Fibroblast of gingiva (primary cell): ENCODE measurements around the gene CDR2L.
"Not testable (repeated sequence)": the region's sequence is repeated elsewhere in the genome, so short reads cannot be mapped to it uniquely, and the experiment has no call there.

ENCODE experiments used
- DNase-seq: peaks from one replicate; pipeline ENCODE4 v3.0.0-alpha.2; 2011; ENCODE audit warnings: low read depth

Gene CDR2L

DNA sequence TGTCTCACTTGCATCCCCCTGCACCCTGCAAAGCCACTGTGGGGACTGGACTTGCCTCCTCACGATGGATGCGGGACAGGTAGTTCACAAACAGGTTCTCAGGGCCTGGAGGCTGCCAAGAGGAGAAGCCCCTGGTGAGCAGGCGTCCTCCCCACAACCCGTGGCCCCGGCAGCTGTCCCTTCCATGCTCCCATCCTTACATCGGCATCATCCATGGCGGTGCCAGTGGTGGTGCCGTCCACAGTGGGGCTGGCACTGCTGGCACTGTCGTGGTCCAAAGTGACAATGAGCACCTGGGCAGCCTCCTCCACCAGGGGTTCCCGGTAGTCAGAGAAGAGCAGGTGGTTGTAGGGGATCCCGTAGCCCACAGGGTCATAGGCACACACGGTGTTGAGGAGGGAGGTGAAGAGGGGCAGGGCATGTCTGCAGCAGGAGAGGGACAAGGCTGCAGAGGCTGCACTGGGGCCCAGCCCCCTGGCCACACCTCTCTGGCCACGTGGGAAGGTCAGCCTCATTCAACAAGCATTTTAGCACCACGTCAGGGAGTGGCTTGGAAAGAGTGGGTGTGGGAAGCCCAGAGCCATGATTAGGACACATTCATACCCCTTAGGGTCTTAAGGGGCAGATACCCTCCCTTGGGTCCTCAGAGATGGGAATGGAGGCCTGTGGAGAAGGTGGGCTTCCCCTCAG lies 27.5 kb upstream of the CDR2L start:
- no peak for DNase-seq

DNA sequence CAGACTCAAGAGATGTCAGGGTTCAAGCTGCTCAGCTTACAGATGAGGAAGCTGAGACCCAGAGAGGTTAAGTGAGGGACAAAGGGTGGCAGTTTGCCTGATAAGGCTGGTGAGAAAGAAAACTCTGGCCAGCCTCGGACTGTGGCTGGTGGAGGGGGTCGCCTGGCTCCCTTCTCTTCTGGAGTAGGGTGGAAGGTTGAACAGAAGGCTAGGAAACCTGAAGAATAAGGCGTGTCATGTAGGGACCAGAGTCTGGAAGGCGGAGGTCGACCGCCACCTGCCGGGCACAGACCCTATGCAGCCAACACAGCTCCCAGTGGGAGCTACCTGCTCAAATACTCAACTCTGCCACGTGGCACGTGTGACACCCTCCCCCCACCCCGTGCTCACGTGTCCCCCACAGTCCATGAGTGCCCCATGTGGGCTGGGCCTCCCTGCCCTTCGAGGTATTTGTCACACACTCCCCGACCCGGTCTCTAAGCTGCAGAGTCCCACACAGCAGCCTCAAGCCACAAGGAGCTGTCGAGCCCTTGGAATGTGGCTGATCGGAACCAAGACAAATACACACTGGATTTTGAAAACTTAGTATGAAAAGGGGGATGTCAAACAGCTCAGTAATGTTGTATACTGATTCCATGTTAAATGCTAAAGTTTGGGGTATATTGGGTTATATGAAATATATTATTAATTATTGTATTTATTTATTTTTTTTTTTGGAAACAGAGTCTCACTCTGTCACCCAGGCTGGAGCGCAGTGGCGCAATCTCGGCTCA lies 26.7 kb upstream of the CDR2L start:
- no peak for DNase-seq

DNA sequence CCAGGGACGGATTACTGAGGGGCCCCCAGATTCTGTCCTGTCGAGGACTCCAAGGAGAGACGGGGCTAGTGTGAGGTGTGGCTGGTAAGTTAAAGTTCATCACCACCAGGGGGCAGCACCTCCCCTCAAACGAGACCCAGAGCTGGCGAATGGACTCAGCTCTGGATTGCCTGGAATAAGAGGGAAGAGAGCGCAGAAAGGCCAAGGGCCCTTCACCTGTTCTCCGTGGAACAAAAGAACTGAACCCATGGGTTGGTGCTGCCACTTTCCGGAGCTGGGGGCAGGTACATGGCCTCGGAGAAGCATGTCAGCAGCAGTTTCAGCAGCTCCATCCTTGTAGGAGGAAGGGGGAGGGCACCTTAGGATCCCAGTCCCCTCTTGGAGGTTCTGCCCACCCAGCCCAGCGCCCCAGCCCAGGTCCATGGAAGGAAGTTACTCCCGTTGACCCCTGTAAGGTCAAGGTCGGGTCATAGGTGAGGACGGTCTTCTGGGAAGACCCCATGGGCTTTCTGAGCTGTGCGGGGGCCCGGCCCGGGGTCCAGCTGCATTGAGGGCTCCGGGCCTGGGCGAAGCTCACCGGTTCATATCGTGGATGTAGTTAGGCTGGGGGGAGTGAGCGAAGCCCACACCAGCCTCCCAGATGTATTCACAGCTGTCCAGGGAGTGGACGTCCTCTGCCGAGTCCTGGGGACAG lies 25.6 kb upstream of the CDR2L start:
- DNase-seq: peak; percentile 74

DNA sequence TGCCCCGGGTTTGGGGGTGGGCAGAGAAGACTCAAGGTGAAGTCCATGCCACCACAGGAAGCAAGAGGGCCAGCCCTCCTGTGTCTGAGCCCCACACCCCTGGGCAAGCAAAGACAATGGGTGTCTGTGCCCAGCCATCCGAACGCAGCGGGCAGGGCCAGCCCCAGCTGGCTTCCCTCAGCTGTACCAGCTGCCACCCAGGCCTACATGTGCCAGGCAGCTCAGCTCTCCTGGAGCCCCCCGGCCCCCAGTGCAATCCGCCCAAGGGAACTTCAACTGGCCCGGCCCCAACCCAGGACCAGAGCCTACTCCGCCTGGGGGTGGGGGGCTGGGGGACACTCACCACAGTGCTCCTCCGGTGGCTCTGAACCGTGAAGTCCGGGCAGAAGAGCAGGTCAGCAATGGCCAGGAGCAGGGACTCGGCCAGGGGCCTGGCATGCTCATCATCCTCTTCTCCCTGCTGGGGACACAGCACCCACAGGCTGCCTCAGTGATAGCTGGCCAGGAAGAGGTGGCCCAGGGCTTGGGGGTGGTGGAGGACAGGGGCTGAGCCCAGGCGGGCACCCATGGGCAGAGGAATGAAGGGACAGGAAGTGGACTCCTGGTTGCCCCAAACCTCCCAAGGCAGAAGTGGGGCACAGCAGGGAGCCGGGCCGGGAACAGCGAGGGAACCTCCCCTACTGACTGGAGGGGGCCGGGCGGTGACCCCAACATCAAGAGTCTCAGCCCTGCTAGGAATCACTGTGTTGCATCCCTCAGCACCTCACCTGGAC lies 24.6 kb upstream of the CDR2L start:
- DNase-seq: no peak

DNA sequence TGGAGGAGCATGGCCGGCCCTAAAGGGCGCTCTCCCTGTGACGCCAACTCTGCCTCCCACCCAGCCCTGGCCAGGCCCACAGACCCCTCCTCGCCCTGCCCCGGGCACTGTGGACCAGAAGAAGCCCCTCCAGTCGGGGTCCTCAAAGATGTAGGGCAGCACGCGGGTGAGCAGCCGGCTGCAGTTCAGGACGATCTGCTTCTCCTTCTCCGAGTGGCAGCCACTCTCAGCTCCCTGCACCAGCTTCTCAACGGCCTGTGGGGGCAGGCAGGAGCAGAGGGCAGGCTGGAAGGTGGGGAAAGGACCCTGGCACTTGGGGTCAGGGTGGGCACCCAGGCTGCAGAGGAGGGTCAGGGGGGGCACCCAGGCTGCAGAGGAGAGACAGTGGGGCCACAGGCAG lies 23.8 kb upstream of the CDR2L start:
- no peak for DNase-seq

DNA sequence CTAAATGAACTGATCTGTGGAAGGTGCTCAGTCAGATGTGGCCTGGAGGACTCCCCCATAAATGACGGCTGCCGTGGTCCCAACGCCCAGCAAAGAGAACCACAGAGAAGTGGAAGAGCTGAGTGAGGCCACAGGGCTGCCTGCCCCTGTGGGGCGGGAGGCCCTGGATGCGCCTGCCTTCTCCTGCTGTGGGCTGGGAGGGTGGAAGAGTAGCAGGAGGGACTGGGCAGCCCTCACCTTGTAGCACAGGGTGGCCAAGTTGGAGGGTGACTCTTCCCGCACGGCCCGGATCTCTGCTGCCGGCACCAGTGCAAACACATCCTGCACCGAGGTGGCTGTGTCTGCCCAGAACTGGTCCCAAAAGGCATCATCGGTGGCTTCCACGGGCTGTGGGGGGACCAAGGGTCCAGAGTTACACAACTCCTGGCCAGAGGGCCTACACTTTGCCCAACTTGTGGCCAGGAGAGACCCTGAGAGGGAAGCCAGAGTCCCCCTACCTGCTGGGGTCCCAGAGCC lies 23.1 kb upstream of the CDR2L start:
- DNase-seq: no peak

DNA sequence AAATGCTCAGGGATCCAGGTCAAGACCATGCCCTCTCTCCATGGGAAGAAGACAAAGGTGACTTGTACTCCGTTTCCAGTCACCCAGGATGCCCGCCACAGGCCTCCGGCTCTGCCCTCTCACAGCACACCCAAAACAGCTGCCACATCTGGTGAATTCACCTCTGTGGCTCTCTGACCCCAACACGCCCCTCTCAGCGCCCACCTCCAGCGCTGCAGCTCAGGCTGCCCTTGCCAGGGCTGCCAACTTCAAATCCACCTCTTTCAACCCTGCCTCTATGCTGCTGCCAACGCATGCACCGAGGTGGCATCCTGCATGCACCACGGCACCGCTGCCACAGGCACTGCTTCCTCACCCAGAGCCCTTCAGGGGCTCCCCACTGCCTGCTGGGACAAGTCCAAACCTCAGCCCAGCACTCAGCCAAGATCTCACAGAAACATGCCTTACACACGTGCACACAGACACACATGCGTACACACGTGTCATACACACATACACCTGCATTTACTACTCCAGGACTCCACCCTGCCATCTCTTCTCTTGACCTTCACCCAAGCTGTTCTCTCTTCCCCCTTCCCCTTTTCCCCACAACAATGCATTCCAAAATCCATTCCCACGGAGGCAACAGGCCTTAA lies 22.3 kb upstream of the CDR2L start:
- DNase-seq: no peak

DNA sequence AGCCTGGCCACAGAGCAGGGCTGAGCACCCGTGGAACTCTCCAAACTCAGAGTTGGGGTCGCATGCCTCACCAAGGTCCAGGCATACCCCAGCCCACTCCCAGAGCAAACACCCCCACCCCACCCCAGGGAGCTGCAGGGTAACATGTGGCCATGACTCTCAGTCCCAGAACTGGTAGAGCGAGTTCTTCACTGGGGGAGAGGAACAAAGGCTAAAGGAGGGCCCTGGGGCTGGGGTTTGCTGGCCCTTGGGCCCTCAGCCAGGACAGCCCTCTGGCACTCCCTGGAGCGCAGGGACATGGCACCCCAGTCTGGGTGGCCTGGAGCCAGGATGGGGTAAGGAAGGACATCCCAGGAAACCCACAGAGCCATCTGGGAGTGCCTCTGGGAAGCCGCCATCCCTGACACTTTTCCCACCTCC lies 19.1 kb upstream of the CDR2L start:
- no peak for DNase-seq

DNA sequence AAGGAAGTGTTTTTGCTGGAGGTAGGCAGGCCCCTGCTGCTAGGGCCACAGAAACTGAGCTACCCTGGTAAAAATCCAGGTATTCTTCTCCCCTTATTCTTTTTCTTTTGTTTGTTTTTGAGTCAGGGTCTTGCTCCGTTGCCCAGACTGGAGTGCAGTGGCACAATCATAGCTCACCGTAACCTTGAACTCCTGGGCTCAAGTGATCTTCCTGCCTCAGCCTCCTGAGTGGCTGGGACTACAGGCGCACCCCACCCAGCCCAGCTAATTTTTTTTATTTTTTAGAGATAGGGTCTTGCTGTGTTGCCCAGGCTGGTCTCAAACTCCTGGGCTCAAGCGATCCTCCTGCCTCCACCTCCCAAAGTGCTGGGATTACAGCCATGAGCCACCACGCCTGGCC lies 17.9 kb upstream of the CDR2L start:
- DNase-seq: not testable (repeated sequence)

DNA sequence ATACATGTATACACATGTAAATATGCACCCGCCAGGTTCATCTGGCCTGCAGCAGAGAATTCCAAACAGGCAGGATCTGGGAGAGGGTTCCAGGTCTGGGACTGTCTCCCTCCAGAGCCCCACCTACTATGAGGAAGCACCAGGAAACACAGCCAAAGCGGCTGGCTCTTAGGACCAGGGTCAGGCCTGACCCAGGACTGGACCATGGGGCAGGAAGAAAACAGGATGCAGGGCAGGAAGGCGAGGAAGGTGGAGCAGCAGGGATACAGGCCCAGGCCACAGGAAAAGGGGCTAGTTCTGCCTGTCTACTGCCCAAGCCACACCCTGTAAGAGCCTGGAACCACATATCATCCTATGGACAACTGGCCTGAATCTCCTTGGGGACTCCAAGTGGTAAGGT lies 17.0 kb upstream of the CDR2L start:
- DNase-seq: no peak

DNA sequence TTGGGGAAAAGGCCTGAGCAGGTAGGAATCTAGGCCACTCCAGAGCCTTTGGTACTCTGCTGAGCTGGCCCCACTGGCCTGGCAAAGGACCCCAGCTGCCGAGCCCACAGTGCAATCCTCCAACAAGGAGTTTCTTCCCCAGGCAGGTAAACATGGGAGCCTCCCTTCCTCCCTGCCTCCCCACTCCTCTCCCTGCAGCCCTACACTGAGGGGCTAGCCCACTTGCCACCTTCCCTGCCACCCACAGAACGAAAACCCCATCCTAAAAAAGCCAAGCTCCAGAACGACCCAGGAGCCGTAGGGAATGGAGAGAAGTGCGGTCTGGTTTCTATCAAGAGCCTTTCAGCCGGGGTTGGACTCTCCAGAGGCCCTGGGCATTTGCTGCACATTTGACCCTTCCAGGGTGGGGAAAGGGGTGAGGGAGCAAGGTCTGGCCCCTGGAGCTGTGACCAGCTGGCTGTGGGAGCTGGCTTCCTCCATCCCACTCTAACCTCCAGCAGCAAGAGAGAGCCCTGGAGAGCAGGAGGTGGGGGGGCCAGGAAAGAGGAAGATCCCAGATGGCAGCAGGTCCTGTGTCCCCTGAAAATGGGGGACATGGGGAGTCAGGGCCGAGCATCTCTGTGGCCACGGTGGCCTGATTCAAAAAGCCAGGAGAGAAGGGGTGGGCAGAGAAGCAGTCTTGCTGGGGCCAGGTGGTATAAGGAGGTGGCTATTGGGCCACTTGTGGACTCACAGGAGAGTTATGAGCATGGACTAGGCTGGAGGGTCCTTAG lies 16.2 kb upstream of the CDR2L start:
- DNase-seq: no peak

DNA sequence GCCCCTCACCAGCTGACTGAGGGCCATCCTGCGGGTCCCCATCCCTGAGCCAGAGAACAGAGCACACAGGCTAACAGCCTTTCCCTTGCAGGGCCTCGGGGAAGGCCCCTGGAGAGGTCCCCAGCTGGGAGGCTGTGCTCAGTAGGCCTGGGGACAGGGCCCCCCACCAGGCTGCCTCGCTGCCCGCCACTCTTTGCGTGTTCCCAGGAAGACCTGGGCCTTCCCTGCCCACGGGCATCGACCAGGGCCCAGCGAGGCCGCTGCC lies 15.7 kb upstream of the CDR2L start:
- DNase-seq: no peak

DNA sequence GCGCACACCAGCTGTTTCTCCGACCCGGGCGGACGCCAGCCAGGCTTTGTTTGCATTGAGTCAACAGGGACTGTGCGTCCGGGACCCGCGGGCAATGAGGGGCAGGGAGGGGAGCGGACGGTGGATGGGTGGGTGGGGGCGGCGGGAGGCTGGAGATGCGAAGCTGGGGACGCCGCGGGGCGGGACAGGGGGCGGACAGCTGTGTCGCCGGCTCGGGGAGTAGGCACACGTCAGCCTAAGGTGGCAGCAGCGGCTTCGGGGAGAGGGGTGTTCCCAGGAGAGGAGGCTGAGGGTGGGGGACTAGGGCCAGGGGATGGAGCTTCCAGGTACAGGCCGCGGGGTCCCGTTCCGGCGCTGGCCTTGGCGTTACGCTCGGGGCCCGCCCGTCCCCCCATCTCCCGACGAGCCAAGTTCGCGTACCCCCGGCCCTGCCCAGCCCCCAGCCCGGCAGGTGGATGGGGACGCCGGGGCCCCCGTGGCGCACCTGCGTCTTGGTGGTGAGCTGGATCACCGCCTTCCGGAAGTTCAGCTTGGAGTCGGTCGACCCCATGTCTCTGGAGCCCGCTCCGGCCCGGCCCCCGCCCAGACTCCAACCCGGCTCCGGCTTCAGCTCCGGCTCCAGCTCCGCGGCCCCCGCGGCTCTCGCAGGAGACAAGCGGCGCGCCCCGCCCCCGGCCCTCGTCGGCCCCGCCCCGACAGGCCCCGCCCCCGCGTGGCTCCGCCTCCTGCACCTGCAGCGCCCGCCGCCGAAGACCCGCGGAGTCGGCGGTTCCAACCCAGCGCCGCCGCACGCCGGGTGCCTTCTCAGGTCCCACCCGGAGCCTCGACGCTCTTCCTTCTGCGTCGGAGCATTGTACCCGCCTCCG lies 15.1 kb upstream of the CDR2L start, which contains the start of gene HID1:
TSS of gene HID1 (minus strand) at position 653 of the 866 bp plus-strand sequence. CDS start at position 550, 103 bp downstream.
- DNase-seq: no peak

DNA sequence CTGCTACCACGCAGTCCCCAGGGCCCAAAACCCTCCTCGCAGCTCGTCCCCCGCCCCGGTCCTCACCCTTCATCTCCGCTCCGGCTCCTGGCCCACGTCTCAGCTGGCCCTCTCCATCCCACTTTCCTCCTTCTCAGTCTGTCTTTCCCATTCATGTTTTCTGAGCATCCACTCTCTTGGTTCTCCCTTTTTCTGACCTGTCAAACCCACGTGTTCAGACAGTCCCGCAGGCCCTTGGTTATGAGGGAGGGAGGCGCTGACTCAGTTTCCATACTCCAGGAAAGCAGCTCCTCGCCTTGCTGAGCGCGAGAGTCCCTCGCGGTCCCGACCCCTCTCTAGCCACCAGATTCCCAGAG lies 14.5 kb upstream of the CDR2L start:
- DNase-seq: no peak

DNA sequence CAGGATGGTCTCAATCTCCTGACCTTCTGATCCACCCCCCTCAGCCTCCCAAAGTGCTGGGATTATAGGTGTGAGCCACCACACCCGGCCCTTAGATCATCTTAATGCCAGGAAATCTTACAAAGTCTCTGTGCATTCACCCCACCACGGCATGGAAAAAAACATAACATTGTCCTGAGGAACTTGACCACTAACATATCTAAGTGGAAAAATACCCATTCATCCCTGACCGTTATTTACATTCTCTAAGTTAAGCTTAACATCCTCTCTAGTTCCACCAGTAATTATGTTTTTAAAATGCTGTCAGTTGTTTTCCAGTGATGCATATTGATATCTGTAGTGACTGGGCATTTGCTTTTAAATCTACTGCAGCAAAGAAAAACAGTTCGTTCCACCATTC lies 11.5 kb upstream of the CDR2L start:
- DNase-seq: no peak

DNA sequence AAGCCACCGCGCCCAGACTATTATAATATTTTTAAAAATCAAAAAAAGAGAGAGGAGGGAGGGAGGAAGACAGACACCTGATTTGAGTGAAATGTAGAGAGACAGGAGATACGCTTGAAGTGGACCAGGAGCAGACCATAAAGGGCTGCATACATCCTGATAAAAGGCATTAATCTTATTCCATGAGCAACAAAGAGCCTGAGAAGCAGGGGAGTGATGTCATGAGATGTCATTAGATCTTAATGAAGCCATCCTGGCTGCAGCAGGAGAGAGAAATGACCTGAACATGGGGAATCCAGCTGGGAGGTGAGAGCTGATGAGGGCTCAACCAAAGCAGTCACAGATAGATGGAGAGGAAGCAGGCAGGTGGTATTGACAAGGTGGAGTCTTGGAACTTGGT lies 9.6 kb upstream of the CDR2L start:
- DNase-seq: no peak

DNA sequence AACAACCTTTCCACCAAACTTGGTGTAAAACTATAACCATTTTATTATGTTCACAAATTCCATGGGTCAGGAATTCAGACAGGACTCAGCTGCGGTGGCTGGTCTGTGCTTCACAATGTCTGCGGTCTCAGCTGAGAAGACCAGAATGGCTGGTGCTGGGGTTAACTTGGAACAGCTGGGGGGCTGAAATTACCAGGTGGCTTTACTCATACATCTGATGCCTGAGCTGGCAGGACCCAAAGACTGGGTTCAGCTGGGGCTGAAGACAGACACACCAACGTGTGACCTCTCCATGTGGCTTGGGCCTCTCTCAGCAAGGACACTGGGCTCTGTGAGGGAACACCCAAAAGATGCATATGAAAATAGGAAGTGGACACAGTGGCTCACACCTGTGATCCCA lies 9.2 kb upstream of the CDR2L start:
- DNase-seq: no peak

DNA sequence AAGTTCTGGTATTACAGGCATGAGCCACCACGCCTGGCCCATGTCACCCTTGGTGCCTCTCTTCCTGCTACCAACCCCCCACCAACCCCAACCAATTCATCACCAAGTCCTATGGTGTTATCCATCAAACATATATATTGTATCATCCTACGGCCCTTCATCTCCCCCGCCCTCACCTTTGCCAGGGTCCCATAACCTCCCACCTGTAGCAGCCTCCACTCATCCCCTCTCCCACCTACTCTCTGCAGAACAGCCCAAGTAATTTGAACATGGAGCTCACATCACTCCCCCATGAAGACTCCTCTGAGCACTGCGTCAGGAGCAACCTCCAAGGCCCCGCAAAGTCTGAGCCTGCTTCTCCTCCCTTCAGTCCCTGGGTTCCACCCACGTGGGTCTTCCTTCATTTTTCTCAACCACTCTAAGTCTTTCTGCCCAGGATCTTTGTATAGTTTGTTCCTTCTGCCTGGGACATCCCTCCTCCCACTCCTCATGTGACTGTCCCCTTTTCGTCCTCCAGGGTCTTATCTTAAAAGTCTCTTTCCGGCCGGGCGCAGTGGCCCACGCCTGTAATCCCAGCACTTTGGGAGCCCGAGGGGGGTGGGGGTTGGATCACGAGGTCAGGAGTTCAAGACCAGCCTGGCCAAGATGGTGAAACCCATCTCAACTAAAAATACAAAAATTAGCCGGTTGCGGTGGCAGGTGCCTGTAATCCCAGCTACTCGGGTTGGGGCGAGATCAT lies 7.9 kb upstream of the CDR2L start:
- no peak for DNase-seq

DNA sequence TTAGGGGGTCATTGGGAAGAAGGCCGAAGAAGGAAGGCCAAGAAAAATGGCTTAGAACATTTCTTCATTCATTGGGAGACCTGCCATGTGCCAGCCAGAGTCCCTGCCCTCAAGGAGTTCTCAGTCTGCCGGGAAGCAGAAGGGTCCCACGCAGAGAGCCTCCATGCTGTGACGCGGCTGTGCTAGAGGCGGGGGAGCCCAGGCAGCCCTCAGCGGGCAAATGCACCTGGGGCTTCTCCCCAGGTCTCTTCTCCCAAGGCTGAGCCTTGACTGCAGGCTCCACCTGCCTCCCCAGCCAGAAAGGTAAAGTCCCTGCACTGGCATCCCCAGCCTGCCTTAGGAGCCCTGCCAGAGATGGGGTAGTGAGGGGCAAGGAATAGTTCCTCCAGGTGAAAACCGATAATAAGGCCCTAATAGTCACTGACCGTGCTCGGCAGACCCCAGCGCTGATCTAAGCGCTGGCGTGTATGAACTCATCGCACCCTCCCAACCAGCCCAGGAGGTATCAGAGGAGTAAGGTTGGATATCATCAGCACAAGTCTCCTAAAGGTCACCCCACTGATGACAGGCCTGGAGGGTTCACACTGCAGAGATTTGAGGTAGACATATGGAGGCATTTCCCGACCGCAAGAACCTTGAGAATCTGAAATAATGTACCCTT lies 6.0 kb upstream of the CDR2L start:
- DNase-seq: no peak
